AG20443 (cell line): ENCODE results near the gene INTS11.

Experiments used
- DNase-seq: peaks from one replicate; pipeline ENCODE4 v3.0.0; 2012; ENCODE audit warnings: low spot score, mixed read lengths

The INTS11 gene

DNA sequence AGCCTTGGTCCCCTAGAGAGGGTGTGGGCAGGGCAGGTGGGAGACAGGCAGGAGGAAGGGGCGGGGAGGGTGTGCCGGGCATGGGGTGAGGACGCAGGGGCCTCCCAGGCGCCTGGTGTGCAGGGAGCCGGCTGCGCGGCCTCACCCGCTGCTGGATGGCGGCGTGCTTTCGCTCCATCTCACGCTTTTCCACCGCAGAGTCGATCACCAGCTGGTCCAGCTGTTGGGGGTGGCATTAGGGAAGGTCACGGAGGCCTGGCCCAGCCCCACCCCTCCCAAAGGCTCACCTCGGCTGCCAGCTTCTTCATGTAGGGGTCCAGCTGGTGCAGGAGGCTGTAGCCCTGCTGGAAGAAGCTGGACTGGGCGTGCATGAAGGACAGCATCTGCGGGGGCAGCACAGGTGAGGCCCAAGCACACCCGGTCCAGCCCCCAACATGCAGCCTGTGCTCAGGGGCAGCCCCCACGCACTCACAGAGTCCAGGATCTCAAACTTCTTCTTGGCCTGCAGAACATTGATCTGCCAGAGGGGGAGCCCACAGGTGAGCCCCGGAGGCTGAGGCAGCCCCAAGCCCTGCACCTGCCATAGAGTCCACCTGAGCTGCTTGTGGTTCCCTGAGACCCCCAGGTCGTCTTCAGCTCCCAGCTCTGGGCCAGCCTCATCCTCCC is 24.6 kb downstream of the INTS11 start:
- DNase-seq = no peak

GRCh38 chr1:1298861-1299685 is 25.4 kb downstream of the INTS11 start:
- no peak for DNase-seq

- no peak for DNase-seq
These were observed 26.5 kb downstream of the INTS11 start for GRCh38 chr1:1297802-1298424.

DNA sequence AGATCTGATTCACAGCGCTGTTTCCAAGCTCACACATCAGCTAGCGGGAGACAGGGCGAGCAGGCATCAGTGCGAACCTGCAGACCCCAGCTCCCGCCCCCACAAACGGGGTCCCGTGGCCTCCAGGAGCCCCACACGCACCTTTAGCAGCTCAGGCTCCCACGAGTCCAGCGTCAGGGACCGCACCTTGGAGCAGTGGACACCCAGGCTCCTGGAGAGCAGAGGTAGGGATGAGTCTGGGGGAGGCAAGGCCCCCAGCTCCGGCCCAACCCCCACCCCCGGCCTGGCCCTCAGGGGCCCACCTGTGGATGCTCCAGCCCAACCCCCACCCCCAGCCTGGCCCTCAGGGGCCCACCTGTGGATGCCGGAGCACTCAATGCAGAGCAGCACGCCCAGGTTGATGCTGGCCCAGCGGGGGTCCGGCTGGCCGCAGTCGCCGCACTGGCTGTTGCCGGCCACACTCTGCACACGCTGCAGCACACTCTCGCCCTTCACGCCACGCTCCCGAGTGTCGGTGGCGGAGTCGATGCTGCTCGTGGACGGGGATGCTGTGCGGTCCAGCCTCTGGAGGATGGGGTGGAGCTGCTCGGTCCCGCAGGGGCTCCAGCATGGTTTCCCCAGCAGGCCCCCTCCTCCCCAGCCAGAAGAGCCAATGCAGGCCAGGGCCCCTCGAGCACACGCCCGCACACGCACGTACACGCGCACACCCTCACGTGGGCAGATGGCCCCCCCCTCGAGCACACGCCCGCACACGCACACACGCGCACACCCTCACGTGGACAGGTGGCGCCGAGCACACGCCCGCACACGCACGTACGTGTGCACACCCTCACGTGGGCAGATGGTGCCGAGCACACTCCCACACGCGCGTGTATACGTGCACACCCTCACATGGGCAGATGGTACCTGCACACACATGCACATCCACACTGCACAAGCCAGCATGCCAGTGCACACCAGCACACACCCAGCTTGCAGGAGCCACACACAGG is 28.1 kb downstream of the INTS11 start:
- DNase-seq = no peak

- no peak for DNase-seq
These were observed 29.1 kb downstream of the INTS11 start for GRCh38 chr1:1295154-1295923.

DNA sequence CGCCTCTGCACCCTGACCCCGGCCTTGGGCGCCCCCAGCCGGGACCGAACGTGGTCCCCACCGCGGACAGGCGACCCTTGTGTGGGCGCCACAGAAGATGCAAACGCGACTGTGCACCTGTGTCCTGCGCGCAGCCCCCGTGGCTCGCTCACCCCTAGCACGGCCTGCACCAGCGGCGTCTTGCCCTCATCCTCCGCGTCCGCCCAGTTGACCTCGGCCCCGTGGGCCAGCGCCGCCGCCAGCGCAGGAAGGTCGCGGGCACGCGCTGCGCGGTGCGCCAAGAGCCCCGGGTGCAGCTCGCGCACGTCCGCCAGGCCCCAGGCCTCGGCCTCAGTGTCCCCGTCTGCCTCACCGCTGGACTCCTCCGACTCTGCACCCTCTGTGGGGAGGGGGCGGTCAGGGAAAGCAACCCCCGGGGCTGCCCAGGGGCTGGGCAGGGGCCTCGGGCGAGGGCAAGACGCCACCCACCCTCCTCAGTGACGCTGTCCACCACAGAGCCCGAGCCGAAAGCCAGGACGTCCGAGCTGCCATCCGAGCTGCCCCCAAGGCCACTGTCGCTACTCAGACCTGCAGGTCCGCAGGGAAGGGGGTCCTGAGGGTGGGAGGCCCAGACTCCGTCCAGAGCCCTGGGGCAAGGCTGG is 30.1 kb downstream of the INTS11 start:
- DNase-seq = no peak

DNA sequence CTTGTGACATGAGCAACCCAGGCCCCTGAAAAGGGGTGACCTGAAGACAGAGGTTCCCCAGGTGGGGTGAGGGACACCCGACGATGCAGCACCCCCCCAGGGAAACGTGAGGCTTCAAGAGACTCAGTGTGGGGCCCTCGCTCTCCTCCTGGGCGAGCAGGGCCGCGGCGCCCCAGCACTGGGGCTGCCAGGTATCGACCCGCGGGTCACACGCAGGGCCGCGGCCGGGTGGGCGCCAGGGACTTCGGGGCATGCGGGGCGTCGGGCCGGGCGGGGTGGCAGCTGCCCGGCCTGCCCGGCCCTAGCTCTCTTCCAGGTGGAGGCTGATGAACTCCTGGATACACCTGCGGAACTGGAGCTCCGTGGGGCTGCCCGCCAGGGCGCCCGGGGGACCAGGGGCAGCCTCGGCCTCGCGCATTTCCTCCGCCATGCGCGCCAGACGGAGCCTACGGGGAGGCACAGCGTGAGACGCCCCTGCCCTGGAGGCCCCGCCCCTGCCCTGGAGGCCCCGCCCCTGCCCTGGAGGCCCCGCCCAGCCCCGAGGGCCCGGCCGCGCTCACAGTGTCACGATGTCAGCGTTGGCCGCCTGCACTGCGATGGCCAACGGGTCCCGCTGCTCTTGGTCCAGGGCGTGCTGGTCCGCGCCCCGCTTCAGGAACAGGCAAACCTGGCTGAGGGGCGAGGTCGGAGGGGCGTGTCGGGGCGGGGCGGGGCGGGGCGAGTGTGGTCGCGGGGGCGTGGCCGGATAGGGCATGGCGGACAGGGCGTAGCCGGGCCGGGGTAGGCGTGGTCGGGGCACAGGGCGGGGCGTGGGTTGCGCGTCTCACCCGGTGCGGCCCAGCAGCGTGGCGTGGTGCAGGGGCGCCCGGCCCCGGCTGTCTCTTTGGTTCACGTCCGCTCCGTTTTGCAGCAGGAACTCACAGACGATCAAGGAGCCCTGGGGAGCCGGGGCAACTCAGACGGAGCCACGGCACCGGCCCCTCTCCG is 30.9 kb downstream of the INTS11 start:
- no peak for DNase-seq

- DNase-seq = no peak
These were observed 31.6 kb downstream of the INTS11 start for GRCh38 chr1:1292851-1293250.

GRCh38 chr1:1292442-1292779 is 32.0 kb downstream of the INTS11 start:
- DNase-seq = no peak

- DNase-seq = peak; percentile 64
These were observed 32.7 kb downstream of the INTS11 start for GRCh38 chr1:1291548-1292441.

- no peak for DNase-seq
These were observed 33.4 kb downstream of the INTS11 start for GRCh38 chr1:1291023-1291528.

DNA sequence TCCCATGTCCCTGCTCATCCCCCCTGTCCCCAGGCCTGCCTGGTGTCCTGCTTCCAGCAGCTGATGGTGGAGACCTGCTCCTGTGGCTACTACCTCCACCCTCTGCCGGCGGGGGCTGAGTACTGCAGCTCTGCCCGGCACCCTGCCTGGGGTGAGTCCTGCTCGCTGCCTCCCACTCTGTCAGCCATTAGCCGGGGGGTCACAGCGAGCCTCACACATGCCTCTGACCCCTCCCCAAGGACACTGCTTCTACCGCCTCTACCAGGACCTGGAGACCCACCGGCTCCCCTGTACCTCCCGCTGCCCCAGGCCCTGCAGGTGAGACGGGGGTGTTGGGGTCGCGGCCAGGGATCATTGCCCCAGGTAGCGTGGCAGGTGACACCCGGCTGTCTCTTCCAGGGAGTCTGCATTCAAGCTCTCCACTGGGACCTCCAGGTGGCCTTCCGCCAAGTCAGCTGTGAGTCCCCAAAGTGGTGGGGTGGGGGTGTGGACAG is 34.2 kb downstream of the INTS11 start:
- DNase-seq = peak; percentile 88

- no peak for DNase-seq
These were observed 37.0 kb downstream of the INTS11 start for GRCh38 chr1:1287288-1288110.

DNA sequence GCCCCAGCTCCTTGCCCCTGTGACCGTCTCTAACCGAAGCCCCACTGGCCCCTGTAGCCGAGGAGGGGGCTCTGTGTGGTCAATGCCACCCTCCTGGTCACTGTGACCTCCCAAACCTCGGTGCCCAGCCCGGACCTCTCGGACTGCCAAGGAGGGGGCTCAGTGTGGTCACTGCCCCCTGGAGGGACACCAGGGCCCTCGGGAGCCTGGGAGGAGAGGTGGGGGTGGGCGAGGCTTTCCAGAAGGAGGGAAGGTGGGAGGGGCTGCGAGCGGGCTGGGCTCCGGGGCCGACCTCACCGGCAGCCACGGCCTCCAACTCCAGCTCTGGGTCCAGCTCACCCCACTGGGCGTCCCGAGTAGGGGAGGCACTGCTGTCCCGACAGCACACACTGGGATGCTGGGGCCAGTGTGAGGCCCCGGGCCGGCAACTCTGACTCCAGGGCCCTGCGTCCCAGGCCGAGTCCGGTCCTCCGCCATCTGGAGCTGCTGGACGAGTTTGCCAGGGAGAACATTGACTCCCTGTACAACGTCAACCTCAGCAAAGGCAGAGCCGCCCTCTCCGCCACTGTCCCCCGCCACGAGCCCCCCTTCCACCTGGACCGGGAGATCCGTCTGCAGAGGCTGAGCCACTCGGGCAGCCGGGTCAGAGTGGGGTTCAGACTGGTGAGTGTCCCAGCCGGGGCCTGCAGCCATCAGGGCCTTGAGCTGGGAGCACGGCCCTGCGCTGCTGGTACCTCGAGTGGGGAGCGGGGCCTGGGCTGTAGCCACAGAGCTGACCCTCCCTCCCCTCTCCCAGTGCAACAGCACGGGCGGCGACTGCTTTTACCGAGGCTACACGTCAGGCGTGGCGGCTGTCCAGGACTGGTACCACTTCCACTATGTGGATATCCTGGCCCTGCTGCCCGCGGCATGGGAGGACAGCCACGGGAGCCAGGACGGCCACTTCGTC is 37.9 kb downstream of the INTS11 start:
- no peak for DNase-seq

- no peak for DNase-seq
These were observed 38.7 kb downstream of the INTS11 start for GRCh38 chr1:1285611-1286311.
